B cell (primary cell): Measurements from ENCODE around the gene NECAP2. TPM values are rescaled to one million over a fixed set of nuclear protein-coding genes. Genes with fewer than 3 reads are reported as not detected.

Experiments used
- ATAC-seq: fragments of 200-7000 bp; cut with Tn5 transposase; one replicate; pipeline ENCODE4 v1.10.0; 2021; ENCODE audit warnings: low read depth, mild to moderate bottlenecking, moderate number of reproducible peaks, moderate library complexity
- CTCF ChIA-PET: fragments of 350-600 bp; sonication (Branson Sonifier 250); formaldehyde crosslinking; loops from one replicate; lab custom pipeline; 2021; ENCODE audit warnings: antibody characterized with exemption, inconsistent platforms; lab: Charles Lee
- POLR2A ChIA-PET: fragments of 350-600 bp; sonication (Branson Sonifier 250); formaldehyde crosslinking; loops from one replicate; lab custom pipeline; 2021; ENCODE audit warnings: antibody characterized with exemption; lab: Charles Lee
- DNase-seq: peaks from one replicate; pipeline ENCODE4 v3.0.0; 2013
- H2AFZ ChIP-seq: 2 replicates; pipeline ENCODE4 v1.6.1; 2012; ENCODE audit warnings: mild to moderate bottlenecking, low read depth, low read length; ENCODE audit not compliant: insufficient read depth, poor library complexity, severe bottlenecking
- H3K27ac ChIP-seq, 2 donors: 1 replicate in 1 of 2; 2 replicates in 1 of 2; pipeline ENCODE4 v1.5.1; 2012 to 2013; ENCODE audit warnings: low read length in 2 of 2, mild to moderate bottlenecking in 2 of 2, moderate library complexity in 1 of 2
- H3K27me3 ChIP-seq, 4 experiments: fragments of 200-600 bp in 1 of 4; sonication (generic) in 1 of 4; replicated peaks in 1 of 4; 1 replicate in 2 of 4; 2 replicates in 2 of 4; pipeline versions ENCODE4 v1.6.1 to v1.7.0; 2013 to 2016; ENCODE audit warnings: low read length in 3 of 4, mild to moderate bottlenecking in 2 of 4, mixed read lengths in 1 of 4, moderate library complexity in 1 of 4; ENCODE audit not compliant: insufficient read depth in 4 of 4, control insufficient read depth in 3 of 4; ENCODE audit errors: control extremely low read depth in 1 of 4
- H3K36me3 ChIP-seq, 2 experiments: replicated peaks in 1 of 2; 1 replicate in 1 of 2; 2 replicates in 1 of 2; pipeline versions ENCODE4 v1.6.1 to v1.7.1; 2013; ENCODE audit warnings: low read length in 1 of 2; ENCODE audit not compliant: insufficient read depth in 2 of 2, control insufficient read depth in 1 of 2; ENCODE audit errors: control extremely low read depth in 1 of 2, extremely low read depth in 1 of 2
- H3K4me1 ChIP-seq, 2 donors: fragments of 200-600 bp in 1 of 2; sonication (generic) in 1 of 2; 1 replicate in 1 of 2; 2 replicates in 1 of 2; pipeline versions ENCODE4 v1.5.1 to v1.6.1; 2013 to 2017; ENCODE audit warnings: low read length in 2 of 2; ENCODE audit not compliant: control insufficient read depth in 2 of 2, insufficient read depth in 2 of 2
- H3K4me2 ChIP-seq: replicated peaks from 2 replicates; pipeline ENCODE3; 2012; ENCODE audit warnings: mild to moderate bottlenecking, low read depth, low read length; ENCODE audit not compliant: poor library complexity, severe bottlenecking
- H3K4me3 ChIP-seq, 5 experiments: fragments of 200-600 bp in 1 of 5; sonication (generic) in 1 of 5; 1 replicate in 3 of 5; 2 replicates in 2 of 5; pipeline versions ENCODE4 v1.5.1 to v1.7.0; 2011 to 2016; ENCODE audit warnings: low read length in 4 of 5, mild to moderate bottlenecking in 4 of 5, low read depth in 2 of 5, control low read depth in 1 of 5, moderate library complexity in 1 of 5; ENCODE audit not compliant: insufficient read depth in 1 of 5; ENCODE audit errors: control extremely low read depth in 1 of 5, extremely low read depth in 1 of 5
- H3K79me2 ChIP-seq: fragments of 200-600 bp; sonication (generic); one replicate; pipeline ENCODE4 v1.6.0; 2016; ENCODE audit warnings: low read length; ENCODE audit not compliant: control insufficient read depth, insufficient read depth
- H3K9ac ChIP-seq: fragments of 200-600 bp; sonication (generic); 2 replicates; pipeline ENCODE4 v1.6.1; 2017; ENCODE audit warnings: mild to moderate bottlenecking, low read length, moderate library complexity
- H3K9me3 ChIP-seq, 3 donors: one replicate each; pipeline versions ENCODE4 v1.6.1 to v1.7.1; 2013; ENCODE audit warnings: low read length in 2 of 3; ENCODE audit not compliant: control insufficient read depth in 2 of 3, insufficient read depth in 1 of 3; ENCODE audit errors: control extremely low read depth in 1 of 3
- H4K20me1 ChIP-seq: 2 replicates; pipeline ENCODE4 v1.6.0; 2012; ENCODE audit warnings: mild to moderate bottlenecking, low read length; ENCODE audit not compliant: insufficient read depth, control insufficient read depth, poor library complexity, severe bottlenecking
- H3K27ac Mint-ChIP-seq: one replicate; pipeline ENCODE4 v1.8.0; 2021; ENCODE audit warnings: mixed read lengths
- H3K27me3 Mint-ChIP-seq: one replicate; pipeline ENCODE4 v1.8.0; 2021; ENCODE audit warnings: mixed read lengths
- H3K4me1 Mint-ChIP-seq: one replicate; pipeline ENCODE4 v1.8.0; 2021; ENCODE audit warnings: mixed read lengths
- H3K4me3 Mint-ChIP-seq: one replicate; pipeline ENCODE4 v1.8.0; 2021; ENCODE audit warnings: mixed read lengths
- H3K9me3 Mint-ChIP-seq: one replicate; pipeline ENCODE4 v1.8.0; 2022; ENCODE audit warnings: mixed read lengths; ENCODE audit not compliant: insufficient read depth
- CTCF ChIP-seq: fragments of 200-600 bp; IDR thresholded peaks from one replicate; pipeline ENCODE4 v1.8.0; 2022; ENCODE audit warnings: antibody characterized with exemption, mild to moderate bottlenecking
- EZH2 ChIP-seq: IDR thresholded peaks from 2 replicates; pipeline ENCODE4 v1.6.1; 2012; ENCODE audit warnings: borderline replicate concordance, low read depth, mild to moderate bottlenecking, moderate library complexity, low read length; ENCODE audit not compliant: insufficient read depth, poor library complexity, severe bottlenecking
- WGBS: methylation state at CpG from one replicate; pipeline ENCODE4 v1.1.5; 2013; ENCODE audit warnings: missing lambda C conversion rate; ENCODE audit not compliant: insufficient coverage; 5-methylcytosine and 5-hydroxymethylcytosine counted together
- intact Hi-C: fragments of 100-400 bp; cut with micrococcal nuclease; formaldehyde crosslinking; loops from one replicate; pipeline ENCODE4 v1.10.0; 2022
- polyA plus RNA-seq: library from polyadenylated mRNA; depleted of rRNA; stranded (reverse); fragments of >200 nt; gene quantifications from 2 replicates; pipeline ENCODE4 v1.2.3, GENCODE V29; 2012
- total RNA-seq, 2 donors: library from RNA; stranded (reverse); fragments of 120-200 nt in 1 of 2; gene quantifications; 1 replicate in 1 of 2; 2 replicates in 1 of 2; pipeline versions ENCODE4 v1.2.3 to v1.2.4, GENCODE V29; 2013 to 2022

The NECAP2 gene
- total and polyA plus RNA-seq, 2 donors (not counting 1 experiment from before 2014, with no cell fraction given): 77.3 to 81.5 TPM

- intact Hi-C loops: no loop called here
These were observed 27.3 kb upstream of the NECAP2 start for GRCh38 chr1:16413191-16413590.

More at GRCh38 chr1:16413191-16413590, 27.3 kb upstream of the NECAP2 start:
- Mint-ChIP-seq H3K4me1 (no peaks in the 10 kb centered on the region), H3K27ac (no peak overlapping the region), H3K9me3 (no peaks in the 10 kb centered on the region), H3K27me3 (peaks cover 4% of the 10 kb centered on the region), H3K4me3 (no peak overlapping the region)
- Histone ChIP-seq H3K27me3 (no peaks in the 10 kb centered on the region), H3K27ac (no peak overlapping the region), H2AFZ (no peak overlapping the region), H4K20me1 (no peaks in the 10 kb centered on the region), H3K36me3 (no peaks in the 10 kb centered on the region), H3K79me2 (no peaks in the 10 kb centered on the region), H3K4me2 (no peak overlapping the region), H3K9me3 (no peaks in the 10 kb centered on the region), H3K4me3 (no peak overlapping the region), H3K9ac (no peak overlapping the region), H3K4me1 (no peaks in the 10 kb centered on the region)
- ChIA-PET POLR2A (no interaction called here), CTCF (no interaction called here)
- WGBS: 73% methylated on average over 1 of the region's 3 CpGs
- no peak for TF ChIP-seq EZH2
- TF ChIP-seq CTCF: no peak
- no peak for ATAC-seq
- no peak for DNase-seq
